ENCODE measurements around the gene ZC3H14. TPM values are rescaled to one million over a fixed set of nuclear protein-coding genes. Genes with fewer than 3 reads are reported as not detected.
"Not testable (repeated sequence)": the region's sequence is repeated elsewhere in the genome, so short reads cannot be mapped to it uniquely, and the experiment has no call there.

The ZC3H14 gene
- total RNA-seq (2014; rRNA removed; shearing (Covaris generic)): 93.1 and 97.8 TPM in 2 replicates
- 50.3 and 79.2 TPM in 2 replicates for polyA plus RNA-seq (2014; cell fraction: nucleus; rRNA removed)

GRCh38 chr14:88562831-88563686 is at the start of gene ZC3H14:
Gene ZC3H14 (plus strand): TSS chr14:88563037. CDS start chr14:88563134, 97 bp downstream.
- peak; percentile 83 for DNase-seq (ENCODE audit: extremely low read depth, low read depth)

GRCh38 chr14:88515499-88516221 is 47.2 kb upstream of the ZC3H14 start:
- DNase-seq (ENCODE audit: extremely low read depth, low read depth): no peak

- DNase-seq (ENCODE audit: extremely low read depth, low read depth): no peak
Measured at GRCh38 chr14:88516861-88517357, 45.9 kb upstream of the ZC3H14 start.

GRCh38 chr14:88518592-88519512 is 44.0 kb upstream of the ZC3H14 start:
- no peak for DNase-seq (ENCODE audit: extremely low read depth, low read depth)

GRCh38 chr14:88519907-88520306 is 42.9 kb upstream of the ZC3H14 start:
- no peak for DNase-seq (ENCODE audit: extremely low read depth, low read depth)

GRCh38 chr14:88521818-88522217 is 41.0 kb upstream of the ZC3H14 start:
- DNase-seq (ENCODE audit: extremely low read depth, low read depth): no peak

GRCh38 chr14:88522393-88522792 is 40.4 kb upstream of the ZC3H14 start:
- no peak for DNase-seq (ENCODE audit: extremely low read depth, low read depth)

GRCh38 chr14:88529889-88530288 is 32.9 kb upstream of the ZC3H14 start:
- DNase-seq (ENCODE audit: extremely low read depth, low read depth): not testable (repeated sequence)

- DNase-seq (ENCODE audit: extremely low read depth, low read depth): no peak
Measured at GRCh38 chr14:88533064-88533602, 29.7 kb upstream of the ZC3H14 start.

- no peak for DNase-seq (ENCODE audit: extremely low read depth, low read depth)
Measured at GRCh38 chr14:88535149-88535548, 27.7 kb upstream of the ZC3H14 start.

- DNase-seq (ENCODE audit: extremely low read depth, low read depth): no peak
Measured at GRCh38 chr14:88535813-88536212, 27.0 kb upstream of the ZC3H14 start.

GRCh38 chr14:88541324-88541723 is 21.5 kb upstream of the ZC3H14 start:
- DNase-seq (ENCODE audit: extremely low read depth, low read depth): no peak

GRCh38 chr14:88542857-88543795 is 19.7 kb upstream of the ZC3H14 start:
- DNase-seq (ENCODE audit: extremely low read depth, low read depth): no peak

- DNase-seq (ENCODE audit: extremely low read depth, low read depth): no peak
Measured at GRCh38 chr14:88545256-88545655, 17.6 kb upstream of the ZC3H14 start.

- DNase-seq (ENCODE audit: extremely low read depth, low read depth): no peak
Measured at GRCh38 chr14:88546621-88547385, 16.0 kb upstream of the ZC3H14 start.

GRCh38 chr14:88547386-88547780 is 15.5 kb upstream of the ZC3H14 start:
- no peak for DNase-seq (ENCODE audit: extremely low read depth, low read depth)

GRCh38 chr14:88550078-88550477 is 12.8 kb upstream of the ZC3H14 start:
- no peak for DNase-seq (ENCODE audit: extremely low read depth, low read depth)

Data from NCI-H460 (cell line).